Measurements from ENCODE around the gene CLDN11.

Gene CLDN11

GRCh38 chr3:170428095-170428494 is 9.4 kb downstream of the CLDN11 start:
- no peak for DNase-seq

- DNase-seq, result no peak
Observed at GRCh38 chr3:170429050-170429449, 10.4 kb downstream of the CLDN11 start.

- DNase-seq, result no peak
Observed at GRCh38 chr3:170431054-170431453, 12.4 kb downstream of the CLDN11 start.

- no peak for DNase-seq
Observed at GRCh38 chr3:170432416-170432815, 13.7 kb downstream of the CLDN11 start.

- DNase-seq, result no peak
Observed at GRCh38 chr3:170436697-170437096, 18.0 kb downstream of the CLDN11 start.

- DNase-seq, result no peak
Observed at GRCh38 chr3:170437176-170437575, 18.5 kb downstream of the CLDN11 start.

- no peak for DNase-seq
Observed at GRCh38 chr3:170437696-170438407, 19.2 kb downstream of the CLDN11 start.

GRCh38 chr3:170438836-170439235 is 20.2 kb downstream of the CLDN11 start:
- DNase-seq, result no peak

GRCh38 chr3:170440344-170440743 is 21.7 kb downstream of the CLDN11 start:
- DNase-seq, result no peak

- no peak for DNase-seq
Observed at GRCh38 chr3:170441412-170441811, 22.7 kb downstream of the CLDN11 start.

- no peak for DNase-seq
Observed at GRCh38 chr3:170442947-170443346, 24.3 kb downstream of the CLDN11 start.

- no peak for DNase-seq
Observed at GRCh38 chr3:170443457-170443856, 24.8 kb downstream of the CLDN11 start.

- DNase-seq, result no peak
Observed at GRCh38 chr3:170448584-170448983, 29.9 kb downstream of the CLDN11 start.

GRCh38 chr3:170450039-170450438 is 31.4 kb downstream of the CLDN11 start:
- DNase-seq, result no peak

GRCh38 chr3:170454509-170454908 is 35.8 kb downstream of the CLDN11 start:
- DNase-seq, result no peak

GRCh38 chr3:170458285-170458684 is 39.6 kb downstream of the CLDN11 start:
- DNase-seq, result no peak

GRCh38 chr3:170463011-170463410 is 44.3 kb downstream of the CLDN11 start:
- DNase-seq, result no peak

- no peak for DNase-seq
Observed at GRCh38 chr3:170465955-170466354, 47.3 kb downstream of the CLDN11 start.

- DNase-seq, result no peak
Observed at GRCh38 chr3:170467007-170467406, 48.3 kb downstream of the CLDN11 start.

GRCh38 chr3:170467571-170468147 is 49.0 kb downstream of the CLDN11 start:
- DNase-seq, result no peak

- DNase-seq, result no peak
Observed at GRCh38 chr3:170469151-170470062, 50.7 kb downstream of the CLDN11 start.

- DNase-seq, result no peak
Observed at GRCh38 chr3:170470063-170471016, 51.7 kb downstream of the CLDN11 start.

GRCh38 chr3:170471149-170471548 is 52.5 kb downstream of the CLDN11 start:
- no peak for DNase-seq
